ENCODE data around the gene CT47A1.
"Not testable (repeated sequence)": the region's sequence is repeated elsewhere in the genome, so short reads cannot be mapped to it uniquely, and the experiment has no call there.

Gene CT47A1

DNA sequence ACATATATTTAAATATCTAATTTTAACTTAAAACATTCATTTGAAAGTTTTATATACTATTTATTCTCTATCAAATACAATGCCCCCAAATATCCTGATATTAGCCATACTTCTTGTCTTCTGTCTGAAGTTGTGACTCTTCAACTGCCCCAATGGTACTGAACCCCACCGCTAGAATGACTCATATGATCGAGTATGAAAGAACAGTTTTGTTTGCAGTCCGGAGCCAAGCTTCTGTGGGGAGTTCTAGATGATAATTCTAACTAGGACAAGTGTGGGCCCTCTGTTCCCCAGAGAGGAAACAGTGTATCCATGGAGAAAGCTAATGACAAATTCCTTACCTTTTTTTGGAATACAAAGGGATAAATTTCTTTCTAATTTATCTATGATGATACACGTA lies 24.7 kb upstream of the CT47A1 start:
- DNase-seq (ENCODE audit: low read depth) = no peak
- no peak overlapping the region for H3K4me3 ChIP-seq (ENCODE audit: low read depth, low read length)
- no peak for TF ChIP-seq MAX (IDR thresholded peaks at IDR 0.05; ENCODE audit: low read depth, low read length)

GRCh38 chrX:121009764-121010163 lies 24.2 kb upstream of the CT47A1 start:
- TF ChIP-seq MYC (IDR thresholded peaks at IDR 0.05; ENCODE audit: low read depth, low read length) (no peak), MAX (IDR thresholded peaks at IDR 0.05; ENCODE audit: low read depth, low read length) (no peak), POLR2A (IDR thresholded peaks at IDR 0.05; ENCODE audit: extremely low read depth, insufficient read length) (no peak)
- TF ChIP-seq, protein P1, sequence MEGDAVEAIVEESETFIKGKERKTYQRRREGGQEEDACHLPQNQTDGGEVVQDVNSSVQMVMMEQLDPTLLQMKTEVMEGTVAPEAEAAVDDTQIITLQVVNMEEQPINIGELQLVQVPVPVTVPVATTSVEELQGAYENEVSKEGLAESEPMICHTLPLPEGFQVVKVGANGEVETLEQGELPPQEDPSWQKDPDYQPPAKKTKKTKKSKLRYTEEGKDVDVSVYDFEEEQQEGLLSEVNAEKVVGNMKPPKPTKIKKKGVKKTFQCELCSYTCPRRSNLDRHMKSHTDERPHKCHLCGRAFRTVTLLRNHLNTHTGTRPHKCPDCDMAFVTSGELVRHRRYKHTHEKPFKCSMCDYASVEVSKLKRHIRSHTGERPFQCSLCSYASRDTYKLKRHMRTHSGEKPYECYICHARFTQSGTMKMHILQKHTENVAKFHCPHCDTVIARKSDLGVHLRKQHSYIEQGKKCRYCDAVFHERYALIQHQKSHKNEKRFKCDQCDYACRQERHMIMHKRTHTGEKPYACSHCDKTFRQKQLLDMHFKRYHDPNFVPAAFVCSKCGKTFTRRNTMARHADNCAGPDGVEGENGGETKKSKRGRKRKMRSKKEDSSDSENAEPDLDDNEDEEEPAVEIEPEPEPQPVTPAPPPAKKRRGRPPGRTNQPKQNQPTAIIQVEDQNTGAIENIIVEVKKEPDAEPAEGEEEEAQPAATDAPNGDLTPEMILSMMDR (IDR thresholded peaks at IDR 0.05; ENCODE audit: low read depth, low read length) = no peak
- DNase-seq (ENCODE audit: low read depth) = no peak
- H3K4me3 ChIP-seq (ENCODE audit: low read depth, low read length) = no peak overlapping the region

DNA sequence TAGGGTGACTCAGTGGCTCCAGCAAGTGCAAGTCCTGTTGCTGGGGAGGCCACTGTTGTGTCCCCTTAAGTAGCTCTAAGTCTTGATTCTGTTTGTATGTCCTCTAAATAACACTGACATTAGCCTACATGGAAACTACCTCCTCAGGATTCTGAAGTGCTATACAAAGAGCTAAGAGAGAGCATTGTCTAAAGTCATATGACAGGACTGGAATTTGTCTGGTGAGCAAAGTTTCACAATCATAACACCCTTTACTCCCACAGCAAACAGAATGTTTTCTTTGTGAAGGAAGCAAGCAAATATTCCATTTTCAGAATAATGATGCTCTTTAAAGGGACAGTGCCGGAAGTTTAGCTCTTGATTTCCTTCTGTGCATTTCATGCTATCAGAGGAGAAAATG lies 23.4 kb upstream of the CT47A1 start:
- TF ChIP-seq, protein P1 (IDR thresholded peaks at IDR 0.05; ENCODE audit: low read depth, low read length) = no peak
- TF ChIP-seq MAX (IDR thresholded peaks at IDR 0.05; ENCODE audit: low read depth, low read length) = no peak
- no peak for TF ChIP-seq POLR2A (IDR thresholded peaks at IDR 0.05; ENCODE audit: extremely low read depth, insufficient read length)
- TF ChIP-seq MYC (IDR thresholded peaks at IDR 0.05; ENCODE audit: low read depth, low read length) = no peak
- H3K4me3 ChIP-seq (ENCODE audit: low read depth, low read length) = no peak overlapping the region
- no peak for DNase-seq (ENCODE audit: low read depth)

DNA sequence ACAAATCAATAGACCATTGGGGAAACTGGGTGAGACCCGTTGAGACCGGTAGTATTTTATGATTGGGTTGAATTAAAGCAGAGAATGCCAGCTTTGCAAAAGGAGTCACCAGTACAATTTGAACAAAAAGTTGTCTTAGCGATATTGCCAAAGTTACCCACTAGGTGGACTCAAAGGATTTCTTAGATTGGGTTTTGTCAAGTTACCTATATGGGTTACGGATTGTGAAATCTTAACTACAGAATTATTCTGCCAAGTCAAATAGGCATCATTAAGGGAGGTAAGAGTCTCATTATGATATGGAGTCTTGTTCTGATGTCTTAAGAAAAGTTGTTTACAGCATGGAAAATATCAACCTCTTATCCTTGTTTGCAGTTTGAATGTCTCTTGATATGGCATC lies 15.0 kb upstream of the CT47A1 start:
- no peak overlapping the region for H3K4me3 ChIP-seq (ENCODE audit: low read depth, low read length)
- DNase-seq (ENCODE audit: low read depth) = peak; percentile 9
- no peak for TF ChIP-seq POLR2A (IDR thresholded peaks at IDR 0.05; ENCODE audit: extremely low read depth, insufficient read length)
- TF ChIP-seq MAX (IDR thresholded peaks at IDR 0.05; ENCODE audit: low read depth, low read length) = no peak
- TF ChIP-seq, protein P1 (IDR thresholded peaks at IDR 0.05; ENCODE audit: low read depth, low read length) = no peak
- no peak for TF ChIP-seq MYC (IDR thresholded peaks at IDR 0.05; ENCODE audit: low read depth, low read length)

- DNase-seq (ENCODE audit: low read depth) = no peak
- TF ChIP-seq, protein P1 (IDR thresholded peaks at IDR 0.05; ENCODE audit: low read depth, low read length) = no peak
- no peak for TF ChIP-seq MYC (IDR thresholded peaks at IDR 0.05; ENCODE audit: low read depth, low read length)
- TF ChIP-seq MAX (IDR thresholded peaks at IDR 0.05; ENCODE audit: low read depth, low read length) = no peak
- TF ChIP-seq POLR2A (IDR thresholded peaks at IDR 0.05; ENCODE audit: extremely low read depth, insufficient read length) = no peak
- H3K4me3 ChIP-seq (ENCODE audit: low read depth, low read length) = no peak overlapping the region
Observed at GRCh38 chrX:120999413-120999812, 13.9 kb upstream of the CT47A1 start.

GRCh38 chrX:120956500-120956899 lies 29.1 kb downstream of the CT47A1 start, which contains the start of gene CT47A7:
CT47A7 (minus strand) TSS chrX:120956600; CDS start chrX:120956345, 255 bp downstream.
- not testable (repeated sequence) for DNase-seq (ENCODE audit: low read depth)

More at GRCh38 chrX:120956500-120956899, 29.1 kb downstream of the CT47A1 start, which contains the start of gene CT47A7:
- H3K4me3 ChIP-seq (ENCODE audit: low read depth, low read length) = not testable (repeated sequence)
